ENCODE data around the gene HASPIN.

DNA sequence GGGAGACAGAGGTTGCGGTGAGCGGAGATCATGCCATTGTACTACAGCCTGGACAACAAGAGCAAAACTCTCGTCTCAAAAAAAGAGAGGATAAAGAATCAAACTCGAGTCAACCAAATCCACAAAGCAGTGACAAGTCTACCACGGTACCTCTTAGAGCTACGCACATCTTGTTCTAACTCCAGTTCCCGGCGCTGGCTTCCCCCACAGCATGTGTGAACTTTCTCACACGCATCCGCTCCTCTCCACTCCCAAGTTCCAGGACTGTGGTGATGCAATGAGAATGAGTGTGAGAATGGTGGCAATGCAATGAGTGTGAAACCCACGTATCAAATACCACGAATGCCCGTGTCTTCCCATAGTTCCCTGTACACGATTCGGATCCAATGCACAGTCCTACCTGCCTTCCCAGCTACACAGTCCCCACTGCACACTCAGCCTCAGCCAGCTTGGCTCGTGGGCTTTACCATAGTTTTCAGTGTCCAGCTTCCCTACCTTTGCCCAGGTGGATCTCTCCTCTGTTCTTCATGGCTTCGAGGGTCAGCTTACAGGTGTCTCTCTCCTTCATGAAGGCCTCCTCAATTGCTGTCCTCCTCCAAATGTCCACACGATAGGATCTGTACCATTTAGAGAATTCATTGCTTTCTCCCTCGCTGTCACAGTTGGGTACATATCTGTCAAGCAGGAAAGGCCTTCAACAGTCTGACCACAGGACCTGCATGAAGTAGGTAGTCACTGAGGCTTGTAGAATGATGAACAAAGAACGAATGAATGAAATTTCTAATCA is 18.6 kb upstream of the HASPIN start:
- TF ChIP-seq, protein P1, sequence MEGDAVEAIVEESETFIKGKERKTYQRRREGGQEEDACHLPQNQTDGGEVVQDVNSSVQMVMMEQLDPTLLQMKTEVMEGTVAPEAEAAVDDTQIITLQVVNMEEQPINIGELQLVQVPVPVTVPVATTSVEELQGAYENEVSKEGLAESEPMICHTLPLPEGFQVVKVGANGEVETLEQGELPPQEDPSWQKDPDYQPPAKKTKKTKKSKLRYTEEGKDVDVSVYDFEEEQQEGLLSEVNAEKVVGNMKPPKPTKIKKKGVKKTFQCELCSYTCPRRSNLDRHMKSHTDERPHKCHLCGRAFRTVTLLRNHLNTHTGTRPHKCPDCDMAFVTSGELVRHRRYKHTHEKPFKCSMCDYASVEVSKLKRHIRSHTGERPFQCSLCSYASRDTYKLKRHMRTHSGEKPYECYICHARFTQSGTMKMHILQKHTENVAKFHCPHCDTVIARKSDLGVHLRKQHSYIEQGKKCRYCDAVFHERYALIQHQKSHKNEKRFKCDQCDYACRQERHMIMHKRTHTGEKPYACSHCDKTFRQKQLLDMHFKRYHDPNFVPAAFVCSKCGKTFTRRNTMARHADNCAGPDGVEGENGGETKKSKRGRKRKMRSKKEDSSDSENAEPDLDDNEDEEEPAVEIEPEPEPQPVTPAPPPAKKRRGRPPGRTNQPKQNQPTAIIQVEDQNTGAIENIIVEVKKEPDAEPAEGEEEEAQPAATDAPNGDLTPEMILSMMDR (IDR thresholded peaks at IDR 0.05), result no peak
- TF ChIP-seq POLR2AphosphoS5 (IDR thresholded peaks at IDR 0.05) (no peak), POLR2A (IDR thresholded peaks at IDR 0.05; ENCODE audit: low read depth) (no peak), EP300 (IDR thresholded peaks at IDR 0.05) (no peak)

Measured in esophagus muscularis mucosa (tissue), 4 donors.